Aorta (tissue), 5 donors: ENCODE data around the gene AOC2. TPM values are rescaled to one million over a fixed set of nuclear protein-coding genes. Genes with fewer than 3 reads are reported as not detected.

ENCODE experiments used
- ATAC-seq: fragments of 200-7000 bp; cut with Tn5 transposase; one replicate; pipeline ENCODE4 v1.9.1; 2022; ENCODE audit warnings: moderate library complexity; ENCODE audit not compliant: low FRiP score
- DNase-seq, 2 donors: peaks; one replicate each; pipeline ENCODE4 v3.0.0-alpha.2; 2020
- H3K27ac ChIP-seq, 2 donors: one replicate each; pipeline ENCODE4 v1.5.1; 2013; ENCODE audit warnings: low read length in 2 of 2, mild to moderate bottlenecking in 2 of 2, moderate library complexity in 2 of 2, control low read depth in 1 of 2, inconsistent platforms in 1 of 2, low read depth in 1 of 2
- H3K27me3 ChIP-seq, 2 donors: one replicate each; pipeline ENCODE4 v1.6.1; 2013; ENCODE audit warnings: control low read depth in 1 of 2, low read length in 1 of 2, mild to moderate bottlenecking in 1 of 2, moderate library complexity in 1 of 2; ENCODE audit not compliant: insufficient read depth in 2 of 2, control insufficient read depth in 1 of 2
- H3K36me3 ChIP-seq, 2 donors: one replicate each; pipeline ENCODE4 v1.6.1; 2013; ENCODE audit warnings: control low read depth in 1 of 2, low read length in 1 of 2, mild to moderate bottlenecking in 1 of 2; ENCODE audit not compliant: insufficient read depth in 2 of 2, control insufficient read depth in 1 of 2
- H3K4me1 ChIP-seq, 2 donors: one replicate each; pipeline ENCODE4 v1.6.1; 2013; ENCODE audit warnings: low read length in 2 of 2, control low read depth in 1 of 2, mild to moderate bottlenecking in 1 of 2, moderate library complexity in 1 of 2; ENCODE audit not compliant: insufficient read depth in 2 of 2, control insufficient read depth in 1 of 2
- H3K4me3 ChIP-seq, 2 donors: one replicate each; pipeline ENCODE4 v1.5.1; 2013; ENCODE audit warnings: low read length in 2 of 2, control low read depth in 1 of 2, mild to moderate bottlenecking in 1 of 2
- H3K9me3 ChIP-seq: one replicate; pipeline ENCODE4 v1.6.1; 2013; ENCODE audit warnings: mild to moderate bottlenecking, low read length; ENCODE audit not compliant: control insufficient read depth
- WGBS, 2 donors: extraction: QIAGEN DNeasy Blood & Tissue Kit; methylation state at CpG; one replicate each; pipeline ENCODE4 v1.1.7; 2013; 5-methylcytosine and 5-hydroxymethylcytosine counted together
- intact Hi-C, 2 donors: fragments of 100-400 bp; cut with DNase I; formaldehyde crosslinking; loops; one replicate each; pipeline versions ENCODE4 v1.14.2 to v1.15.0; 2022
- polyA plus RNA-seq, 2 donors: library from polyadenylated mRNA; stranded (reverse); fragments of 200-250 nt; gene quantifications; one replicate each; pipeline ENCODE4 v1.2.3, GENCODE V29; 2013
- total RNA-seq, 2 donors: library from RNA; stranded (reverse); fragmentation: NEBNext Ultra II Directional; extraction: Animal tissue kit (Norgen Biotek cat#: 25700); gene quantifications; one replicate each; pipeline ENCODE4 v1.2.1, GENCODE V29; 2021
- donor health status: healthy with polysubstance abuse.
- donor health status: Bipolar disorder and iron deficiency.
- donor health status: DM: no; HTN: no; CAD: no.
- donor health status: DM: no; HTN: no; CAD: no.
- donor health status: DM: yes; HTN: yes; CAD: no.

The AOC2 gene
- total and polyA plus RNA-seq, 4 donors, result 0.25 to 2.6 (median 1.1) TPM

DNA sequence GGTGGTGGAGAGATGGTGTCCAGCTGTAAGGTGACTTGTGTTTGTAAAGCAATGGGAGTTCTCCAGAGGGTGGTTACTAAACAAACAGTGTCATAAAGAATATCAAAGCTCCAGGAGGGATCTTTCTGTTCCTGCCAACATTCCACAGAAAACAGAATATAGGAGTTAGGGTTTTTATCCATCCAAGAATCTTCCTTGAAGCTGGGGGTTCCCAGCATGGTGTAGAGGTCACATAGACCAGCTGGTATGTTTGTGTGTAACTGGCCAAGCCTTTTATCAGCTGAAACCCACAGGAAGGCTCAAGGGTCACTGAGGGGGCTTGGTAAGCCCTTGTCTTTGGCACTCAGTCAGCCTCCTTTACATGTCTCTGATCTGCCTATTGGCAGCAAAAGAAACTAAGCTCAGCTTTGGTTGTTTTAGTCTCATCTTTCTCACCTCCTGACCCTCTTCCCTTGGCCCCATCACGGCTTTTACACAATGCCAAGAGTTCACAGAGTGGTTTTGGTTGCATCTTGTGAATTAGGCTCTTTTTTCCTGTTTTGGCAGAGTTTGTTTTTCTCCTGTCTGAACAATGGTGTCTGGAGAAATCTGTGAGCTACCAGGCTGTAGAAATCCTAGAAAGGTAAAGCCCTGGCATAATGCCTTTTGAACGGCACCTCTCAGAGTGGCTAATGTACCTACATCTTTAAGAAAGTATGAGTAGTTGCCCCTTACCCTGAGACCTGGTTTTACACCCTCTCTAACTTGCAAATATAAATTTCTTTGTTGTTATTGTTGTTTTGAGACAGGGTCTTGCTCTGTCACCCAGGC, 41.1 kb upstream of the AOC2 start:
- ATAC-seq, result no peak
- Histone ChIP-seq H3K36me3 (no peaks in the 10 kb centered on the region), H3K4me3 (no peak overlapping the region), H3K4me1 (no peaks in the 10 kb centered on the region), H3K27ac (no peak overlapping the region), H3K9me3 (no peaks in the 10 kb centered on the region), H3K27me3 (no peaks in the 10 kb centered on the region)
- no peak for DNase-seq
- intact Hi-C loops, result no loop called here
- 31 to 45% methylated on average over 2 of the region's 2 CpGs for WGBS, 2 donors

DNA sequence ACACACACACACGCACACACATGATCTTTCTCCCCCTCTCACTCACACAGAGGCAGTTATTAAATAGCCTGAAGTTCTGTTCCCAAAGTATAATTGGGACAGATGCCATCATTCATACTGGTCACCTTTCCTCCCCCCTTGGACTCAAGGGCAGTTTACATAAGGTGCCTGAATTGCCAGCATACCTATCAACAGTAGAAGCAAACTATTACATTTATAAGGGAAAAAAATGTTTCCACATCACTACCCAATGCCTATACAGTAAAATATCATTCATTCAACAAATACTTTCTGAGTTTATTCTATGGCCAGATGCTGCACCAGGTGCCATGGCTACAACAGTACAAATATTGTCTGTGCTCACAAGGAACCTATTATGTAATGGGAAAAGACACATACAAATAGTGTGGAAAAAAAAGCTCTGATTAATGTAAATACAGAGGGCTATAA, 39.4 kb upstream of the AOC2 start:
- no peak for DNase-seq
- no peak overlapping the region for H3K27ac ChIP-seq
- no peaks in the 10 kb centered on the region for H3K36me3 ChIP-seq
- H3K4me1 ChIP-seq, result no peaks in the 10 kb centered on the region
- no peak overlapping the region for H3K4me3 ChIP-seq
- intact Hi-C loops, result no loop called here
- H3K27me3 ChIP-seq, result no peaks in the 10 kb centered on the region
- no peaks in the 10 kb centered on the region for H3K9me3 ChIP-seq
- no peak for ATAC-seq
- WGBS, 2 donors, result 90 to 92% methylated on average over 1 of the region's 1 CpG

DNA sequence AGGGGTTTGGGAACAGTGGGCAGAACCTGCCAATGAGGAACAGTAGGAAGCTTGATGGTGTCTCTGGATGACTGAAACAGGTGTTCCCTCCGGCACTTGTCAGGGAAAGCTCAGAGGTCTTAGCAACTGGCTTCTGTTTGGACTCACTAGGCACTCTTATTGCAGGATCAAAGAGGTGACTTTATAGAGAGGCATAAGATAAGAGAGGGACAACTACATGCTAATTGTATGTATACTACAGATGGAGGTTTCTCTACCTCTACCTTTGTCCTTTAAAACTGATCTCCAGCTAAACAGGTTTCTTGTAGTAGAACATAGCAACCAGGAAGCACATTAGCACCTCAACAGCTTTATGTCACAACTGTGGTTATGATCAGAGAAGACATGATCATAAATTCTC, 38.1 kb upstream of the AOC2 start:
- Histone ChIP-seq H3K4me1 (no peaks in the 10 kb centered on the region), H3K36me3 (peaks cover under 1 to 2% of the 10 kb centered on the region in 2 donors), H3K27me3 (no peaks in the 10 kb centered on the region), H3K9me3 (no peaks in the 10 kb centered on the region), H3K4me3 (no peak overlapping the region), H3K27ac (no peak overlapping the region)
- WGBS, 2 donors, result 89 to 90% methylated on average over 1 of the region's 1 CpG
- intact Hi-C loops, result no loop called here
- no peak for ATAC-seq
- no peak for DNase-seq

DNA sequence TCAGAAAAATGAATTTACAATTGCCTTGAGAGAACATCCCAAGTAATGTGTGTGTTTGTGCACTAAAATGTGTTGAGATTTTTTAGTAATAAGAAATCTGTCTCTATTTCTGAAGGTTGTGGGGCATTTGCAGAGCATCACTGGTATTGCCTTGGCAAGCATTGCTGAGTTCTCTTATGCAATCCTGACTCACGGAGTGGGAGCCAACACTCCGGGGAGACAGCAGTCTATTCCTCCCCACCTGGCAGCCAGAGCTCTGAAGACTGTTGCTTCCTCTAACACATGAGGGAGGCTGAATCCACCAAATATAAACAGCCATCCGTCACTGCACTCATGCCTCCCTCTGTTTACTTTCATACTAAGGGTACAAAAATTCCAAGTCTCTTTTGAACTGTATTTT, 35.1 kb upstream of the AOC2 start:
- intact Hi-C loops, result no loop called here
- Histone ChIP-seq H3K27me3 (no peaks in the 10 kb centered on the region), H3K4me1 (no peaks in the 10 kb centered on the region), H3K36me3 (peaks cover 3 to 6% of the 10 kb centered on the region in 2 donors), H3K27ac (no peak overlapping the region), H3K4me3 (no peak overlapping the region), H3K9me3 (no peaks in the 10 kb centered on the region)
- ATAC-seq (peak; percentile 54), DNase-seq (peak in 1 of 2 donors; percentile 50)
- WGBS, 2 donors, result 6 to 10% methylated on average over 3 of the region's 3 CpGs

DNA sequence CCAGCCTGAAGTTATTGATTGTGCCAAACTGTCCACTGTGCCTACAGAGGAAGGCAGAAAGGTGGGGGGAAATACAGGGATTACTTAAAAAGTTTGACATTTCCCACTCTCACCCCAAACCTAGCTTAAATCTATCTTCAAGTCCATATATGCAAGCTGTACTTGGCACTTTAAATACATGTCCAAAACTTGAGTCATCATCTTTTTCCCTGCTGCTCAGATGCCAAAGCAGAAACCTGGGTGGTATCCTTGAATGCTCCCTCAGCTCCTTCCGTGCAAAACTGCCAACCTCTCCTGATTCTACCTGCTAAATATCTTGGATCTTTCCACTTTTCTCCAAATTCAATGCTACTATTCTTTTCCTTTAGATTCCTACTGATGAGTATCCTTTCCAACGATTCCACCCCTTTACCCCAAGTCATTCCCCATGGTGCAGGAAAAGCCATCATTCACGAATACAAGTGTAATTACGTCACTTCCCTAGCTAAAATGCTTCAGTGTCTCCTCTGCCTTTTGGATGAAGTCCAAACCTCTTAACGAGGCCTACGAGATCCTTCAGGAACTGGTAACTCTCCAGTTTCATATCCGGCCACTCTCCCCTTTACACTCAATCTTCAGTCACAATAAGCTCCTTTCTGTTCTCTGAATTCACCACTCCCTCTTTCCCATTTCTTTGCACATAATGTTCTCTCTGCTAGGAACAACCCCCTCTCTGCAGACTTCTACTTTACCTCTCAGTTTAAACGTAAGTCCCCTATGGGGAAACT, 29.6 kb upstream of the AOC2 start:
- WGBS, 2 donors, result 67 to 69% methylated on average over 8 of the region's 8 CpGs
- Histone ChIP-seq H3K4me3 (no peak overlapping the region), H3K4me1 (no peaks in the 10 kb centered on the region), H3K36me3 (peaks cover 15 to 20% of the 10 kb centered on the region in 2 donors), H3K27me3 (no peaks in the 10 kb centered on the region), H3K27ac (no peak overlapping the region), H3K9me3 (no peaks in the 10 kb centered on the region)
- intact Hi-C loops, result no loop called here
- ATAC-seq (no peak), DNase-seq (no peak)

DNA sequence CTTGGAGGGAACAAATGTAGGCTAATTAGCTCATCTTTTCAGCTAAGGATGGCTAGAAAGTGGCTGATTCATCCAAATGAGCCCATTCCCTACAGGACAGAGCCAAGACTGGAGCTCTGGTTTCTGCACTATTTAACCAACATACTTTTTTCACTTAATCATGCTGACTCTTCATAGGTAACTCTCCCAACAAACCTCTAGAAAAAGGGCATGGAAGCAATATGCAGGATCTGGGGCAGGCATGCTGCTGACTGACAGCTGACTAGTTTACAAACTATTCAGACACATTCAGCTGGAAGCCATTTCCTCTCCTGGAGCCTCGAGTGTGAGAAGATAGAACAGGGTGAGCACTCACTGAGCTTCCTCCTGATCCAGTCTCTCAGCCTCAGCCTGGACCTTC, 26.5 kb upstream of the AOC2 start:
- WGBS, 2 donors, result 61 to 79% methylated on average over 1 of the region's 1 CpG
- Histone ChIP-seq H3K27me3 (no peaks in the 10 kb centered on the region), H3K36me3 (peaks cover 12 to 20% of the 10 kb centered on the region in 2 donors), H3K9me3 (no peaks in the 10 kb centered on the region), H3K27ac (no peak overlapping the region), H3K4me1 (no peaks in the 10 kb centered on the region), H3K4me3 (no peak overlapping the region)
- DNase-seq, result no peak
- no peak for ATAC-seq
- intact Hi-C loops, result no loop called here

DNA sequence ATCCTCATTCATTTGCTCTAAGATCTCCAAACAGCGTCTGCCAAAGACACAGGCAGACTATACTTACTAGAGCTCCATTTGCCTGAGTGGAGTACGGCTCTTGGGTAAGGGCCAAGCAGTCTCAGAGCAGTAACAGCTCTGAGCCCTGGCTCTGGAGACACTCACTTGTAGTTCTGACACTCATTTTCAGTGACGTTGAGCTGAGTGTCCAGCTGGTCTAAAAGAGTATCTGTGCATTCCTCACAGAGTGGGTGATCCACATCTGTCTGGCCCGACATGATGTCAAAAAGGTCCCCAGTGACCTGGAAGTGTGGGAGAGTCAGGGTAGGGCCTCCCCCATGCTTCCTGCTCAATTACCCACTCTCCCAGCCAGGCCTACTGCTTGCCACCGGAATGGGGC, 26.0 kb upstream of the AOC2 start:
- Histone ChIP-seq H3K9me3 (no peaks in the 10 kb centered on the region), H3K4me3 (no peak overlapping the region), H3K27ac (no peak overlapping the region), H3K4me1 (peaks cover 0 to under 1% of the 10 kb centered on the region in 2 donors), H3K36me3 (peaks cover 12 to 20% of the 10 kb centered on the region in 2 donors), H3K27me3 (no peaks in the 10 kb centered on the region)
- intact Hi-C loops, result no loop called here
- DNase-seq (no peak), ATAC-seq (no peak)
- 77 to 82% methylated on average over 5 of the region's 5 CpGs for WGBS, 2 donors

DNA sequence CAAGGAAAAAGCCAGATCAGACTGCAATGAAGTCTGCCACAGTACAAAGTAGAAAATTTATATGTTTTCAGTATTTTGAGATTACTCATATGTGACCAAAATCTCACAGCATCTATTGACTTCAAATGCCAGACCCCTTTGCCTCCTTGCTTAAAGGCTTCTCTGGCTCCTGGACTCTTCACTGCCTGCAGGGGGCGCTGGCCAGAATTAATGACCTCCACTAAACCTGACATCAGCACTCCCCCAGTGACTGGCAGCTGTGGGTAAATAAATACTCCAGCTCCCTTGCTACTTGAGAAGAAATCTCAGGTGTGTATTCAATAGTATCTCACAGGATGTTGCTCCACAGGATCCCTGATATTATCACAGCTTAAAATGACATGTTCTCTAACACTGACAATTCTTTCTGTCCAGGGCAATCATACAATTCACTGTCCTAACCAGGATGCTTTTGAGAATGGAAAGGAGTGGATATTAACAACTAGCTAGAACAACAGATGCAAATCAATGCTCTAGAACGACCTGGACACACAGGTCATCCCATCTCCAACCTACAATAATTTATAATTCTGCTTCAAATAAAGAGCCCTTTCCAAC, 24.3 kb upstream of the AOC2 start:
- peaks cover 2 to 3% of the 10 kb centered on the region in 2 donors for H3K4me1 ChIP-seq
- ATAC-seq (no peak), DNase-seq (peak; percentile 62 to 83)
- H3K27ac ChIP-seq, result no peak overlapping the region
- H3K9me3 ChIP-seq, result no peaks in the 10 kb centered on the region
- intact Hi-C loops, result loop anchor here in 1 of 2 donors (5.0 kb wide), 1 partner anchor 98 kb away; no protein-coding TSS in a partner anchor
- H3K4me3 ChIP-seq, result no peak overlapping the region
- H3K27me3 ChIP-seq, result no peaks in the 10 kb centered on the region
- 18 to 22% methylated on average over 2 of the region's 2 CpGs for WGBS, 2 donors
- H3K36me3 ChIP-seq, result peaks cover 7 to 14% of the 10 kb centered on the region in 2 donors
